Measurements from ENCODE around the gene SUPT16H. TPM values are rescaled to one million over a fixed set of nuclear protein-coding genes. Genes with fewer than 3 reads are reported as not detected.
A peak's percentile ranks its signal among the peaks of the same experiment; 100 is the strongest.

Gene SUPT16H
- total and polyA plus RNA-seq, 2 of the 13 experiments (the other 11 are each of a cell fraction or from before 2014, with no cell fraction given), result 77.5 to 230 TPM

GRCh38 chr14:21308479-21309237, 75.2 kb downstream of the SUPT16H start (continued):
- TF ChIP-seq PRDM4 (CRISPR knock-in tag; IDR thresholded peaks at IDR 0.05; ENCODE audit: borderline replicate concordance) (no peak), ADNP (CRISPR knock-in tag; IDR thresholded peaks at IDR 0.05) (no peak), ISL2 (CRISPR knock-in tag; IDR thresholded peaks at IDR 0.05) (no peak), RBAK (CRISPR knock-in tag; IDR thresholded peaks at IDR 0.05) (no peak), ZNF329 (CRISPR knock-in tag; IDR thresholded peaks at IDR 0.05; ENCODE audit: low read depth) (no peak), SIN3A (IDR thresholded peaks at IDR 0.05; ENCODE audit: borderline replicate concordance, low read depth, low read length) (peak; percentile 93), ZSCAN5A (CRISPR knock-in tag; IDR thresholded peaks at IDR 0.05; ENCODE audit: borderline replicate concordance) (no peak), PRPF4 (IDR thresholded peaks at IDR 0.05; ENCODE audit: low read depth, low read length, poor library complexity, severe bottlenecking) (no peak), MXD4 (CRISPR knock-in tag; IDR thresholded peaks at IDR 0.05) (peak; percentile 99), ZFX (CRISPR knock-in tag; IDR thresholded peaks at IDR 0.05; ENCODE audit: low read depth) (peak; percentile 19; the same call in 1 of the 2 replicates), GATA4 (IDR thresholded peaks at IDR 0.05; ENCODE audit: borderline replicate concordance, low read depth) (no peak; the same call in 1 of the 2 replicates), NFRKB (IDR thresholded peaks at IDR 0.05) (peak; percentile 85; the same call in 1 of the 2 replicates), ATF7-NPFF (CRISPR knock-in tag; IDR thresholded peaks at IDR 0.05; ENCODE audit: low read depth) (0 out of 2 replicates have a peak, but pooled peaks have one; percentile 27), MAFG (CRISPR knock-in tag; IDR thresholded peaks at IDR 0.05) (no peak)
- TF ChIP-seq, protein P1, sequence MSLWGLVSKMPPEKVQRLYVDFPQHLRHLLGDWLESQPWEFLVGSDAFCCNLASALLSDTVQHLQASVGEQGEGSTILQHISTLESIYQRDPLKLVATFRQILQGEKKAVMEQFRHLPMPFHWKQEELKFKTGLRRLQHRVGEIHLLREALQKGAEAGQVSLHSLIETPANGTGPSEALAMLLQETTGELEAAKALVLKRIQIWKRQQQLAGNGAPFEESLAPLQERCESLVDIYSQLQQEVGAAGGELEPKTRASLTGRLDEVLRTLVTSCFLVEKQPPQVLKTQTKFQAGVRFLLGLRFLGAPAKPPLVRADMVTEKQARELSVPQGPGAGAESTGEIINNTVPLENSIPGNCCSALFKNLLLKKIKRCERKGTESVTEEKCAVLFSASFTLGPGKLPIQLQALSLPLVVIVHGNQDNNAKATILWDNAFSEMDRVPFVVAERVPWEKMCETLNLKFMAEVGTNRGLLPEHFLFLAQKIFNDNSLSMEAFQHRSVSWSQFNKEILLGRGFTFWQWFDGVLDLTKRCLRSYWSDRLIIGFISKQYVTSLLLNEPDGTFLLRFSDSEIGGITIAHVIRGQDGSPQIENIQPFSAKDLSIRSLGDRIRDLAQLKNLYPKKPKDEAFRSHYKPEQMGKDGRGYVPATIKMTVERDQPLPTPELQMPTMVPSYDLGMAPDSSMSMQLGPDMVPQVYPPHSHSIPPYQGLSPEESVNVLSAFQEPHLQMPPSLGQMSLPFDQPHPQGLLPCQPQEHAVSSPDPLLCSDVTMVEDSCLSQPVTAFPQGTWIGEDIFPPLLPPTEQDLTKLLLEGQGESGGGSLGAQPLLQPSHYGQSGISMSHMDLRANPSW (CRISPR knock-in tag; IDR thresholded peaks at IDR 0.05; ENCODE audit: borderline replicate concordance), result no peak
- TF ChIP-seq, protein P2, sequence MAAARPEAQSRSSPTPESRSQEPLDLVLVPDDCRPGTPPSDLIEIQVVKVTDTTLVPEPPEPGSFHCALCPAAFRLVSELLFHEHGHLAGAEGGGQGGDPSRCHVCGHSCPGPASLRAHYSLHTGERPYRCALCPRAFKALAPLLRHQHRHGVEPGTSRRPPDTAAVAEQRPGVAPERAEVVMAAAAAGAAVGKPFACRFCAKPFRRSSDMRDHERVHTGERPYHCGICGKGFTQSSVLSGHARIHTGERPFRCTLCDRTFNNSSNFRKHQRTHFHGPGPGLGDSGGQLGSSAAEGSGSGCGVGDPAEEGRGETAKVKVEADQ (CRISPR knock-in tag; IDR thresholded peaks at IDR 0.05; ENCODE audit: borderline replicate concordance), result peak; percentile 25; the same call in 1 of the 2 replicates
- TF ChIP-seq, protein P3, sequence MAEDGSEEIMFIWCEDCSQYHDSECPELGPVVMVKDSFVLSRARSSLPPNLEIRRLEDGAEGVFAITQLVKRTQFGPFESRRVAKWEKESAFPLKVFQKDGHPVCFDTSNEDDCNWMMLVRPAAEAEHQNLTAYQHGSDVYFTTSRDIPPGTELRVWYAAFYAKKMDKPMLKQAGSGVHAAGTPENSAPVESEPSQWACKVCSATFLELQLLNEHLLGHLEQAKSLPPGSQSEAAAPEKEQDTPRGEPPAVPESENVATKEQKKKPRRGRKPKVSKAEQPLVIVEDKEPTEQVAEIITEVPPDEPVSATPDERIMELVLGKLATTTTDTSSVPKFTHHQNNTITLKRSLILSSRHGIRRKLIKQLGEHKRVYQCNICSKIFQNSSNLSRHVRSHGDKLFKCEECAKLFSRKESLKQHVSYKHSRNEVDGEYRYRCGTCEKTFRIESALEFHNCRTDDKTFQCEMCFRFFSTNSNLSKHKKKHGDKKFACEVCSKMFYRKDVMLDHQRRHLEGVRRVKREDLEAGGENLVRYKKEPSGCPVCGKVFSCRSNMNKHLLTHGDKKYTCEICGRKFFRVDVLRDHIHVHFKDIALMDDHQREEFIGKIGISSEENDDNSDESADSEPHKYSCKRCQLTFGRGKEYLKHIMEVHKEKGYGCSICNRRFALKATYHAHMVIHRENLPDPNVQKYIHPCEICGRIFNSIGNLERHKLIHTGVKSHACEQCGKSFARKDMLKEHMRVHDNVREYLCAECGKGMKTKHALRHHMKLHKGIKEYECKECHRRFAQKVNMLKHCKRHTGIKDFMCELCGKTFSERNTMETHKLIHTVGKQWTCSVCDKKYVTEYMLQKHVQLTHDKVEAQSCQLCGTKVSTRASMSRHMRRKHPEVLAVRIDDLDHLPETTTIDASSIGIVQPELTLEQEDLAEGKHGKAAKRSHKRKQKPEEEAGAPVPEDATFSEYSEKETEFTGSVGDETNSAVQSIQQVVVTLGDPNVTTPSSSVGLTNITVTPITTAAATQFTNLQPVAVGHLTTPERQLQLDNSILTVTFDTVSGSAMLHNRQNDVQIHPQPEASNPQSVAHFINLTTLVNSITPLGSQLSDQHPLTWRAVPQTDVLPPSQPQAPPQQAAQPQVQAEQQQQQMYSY (CRISPR knock-in tag; IDR thresholded peaks at IDR 0.05), result no peak

All from HepG2 (cell line).